Neural crest cell (in vitro differentiated cells): ENCODE measurements around the gene MTCH2. TPM values are rescaled to one million over a fixed set of nuclear protein-coding genes. Genes with fewer than 3 reads are reported as not detected.
A peak's percentile ranks its signal among the peaks of the same experiment; 100 is the strongest.

Experiments
- DNase-seq: peaks from one replicate; pipeline ENCODE4 v3.0.0; 2021; ENCODE audit warnings: low read depth, mixed read lengths, low spot score
- H3K27ac Mint-ChIP-seq: one replicate; pipeline ENCODE4 v1.8.0; 2021; ENCODE audit warnings: mild to moderate bottlenecking, mixed read lengths; ENCODE audit not compliant: unreplicated experiment
- H3K27me3 Mint-ChIP-seq: 2 replicates; pipeline ENCODE4 v1.8.0; 2021; ENCODE audit warnings: low read depth, mild to moderate bottlenecking, mixed read lengths
- H3K36me3 Mint-ChIP-seq: 2 replicates; pipeline ENCODE4 v1.8.0; 2021; ENCODE audit warnings: low read depth, mild to moderate bottlenecking, mixed read lengths
- H3K4me1 Mint-ChIP-seq: 2 replicates; pipeline ENCODE4 v1.8.0; 2021; ENCODE audit warnings: mixed read lengths
- H3K4me3 Mint-ChIP-seq: one replicate; pipeline ENCODE4 v1.8.0; 2021; ENCODE audit warnings: mild to moderate bottlenecking, mixed read lengths
- H3K9me3 Mint-ChIP-seq: 2 replicates; pipeline ENCODE4 v1.8.0; 2021; ENCODE audit warnings: mixed read lengths
- total RNA-seq: library from RNA; stranded (reverse); gene quantifications from 2 replicates; pipeline ENCODE4 v1.2.1, GENCODE V29; 2021
- TF ChIP-seq, protein P1 (sequence below): fragments of 200-600 bp; sonication (generic); conservative IDR thresholded peaks from 2 replicates; pipeline ENCODE4 v1.5.0; 2021; ENCODE audit warnings: antibody characterized with exemption, mild to moderate bottlenecking

MTCH2 gene
- total RNA-seq, 1 donor from 2014 or later, result 160 TPM

DNA sequence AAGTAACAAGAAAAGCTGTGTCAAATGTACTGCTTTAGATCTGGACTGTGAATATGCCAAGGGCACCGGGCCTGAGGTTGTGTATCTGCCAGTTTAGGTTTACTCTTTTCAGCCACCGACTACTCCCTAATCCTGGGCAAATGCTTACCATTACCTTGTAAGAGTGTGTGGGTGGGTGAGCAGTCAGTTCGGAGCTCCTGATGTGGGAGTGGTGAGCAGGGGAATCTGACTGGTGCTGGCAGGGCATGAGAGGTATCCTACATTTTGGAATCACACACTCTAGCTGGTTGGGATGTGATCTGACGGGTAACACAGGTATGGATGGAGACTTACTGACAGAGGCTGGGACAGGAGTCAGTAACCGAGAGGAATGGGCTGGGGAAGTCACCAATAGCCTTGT lies 58.5 kb downstream of the MTCH2 start:
- DNase-seq, result no peak
- Mint-ChIP-seq H3K4me1 (peaks cover 21% of the 10 kb centered on the region), H3K4me3 (peak overlapping the region; percentile 78), H3K27ac (no peak overlapping the region), H3K27me3 (no peaks in the 10 kb centered on the region), H3K36me3 (peaks cover 13% of the 10 kb centered on the region), H3K9me3 (no peaks in the 10 kb centered on the region)
- TF ChIP-seq, protein P1, sequence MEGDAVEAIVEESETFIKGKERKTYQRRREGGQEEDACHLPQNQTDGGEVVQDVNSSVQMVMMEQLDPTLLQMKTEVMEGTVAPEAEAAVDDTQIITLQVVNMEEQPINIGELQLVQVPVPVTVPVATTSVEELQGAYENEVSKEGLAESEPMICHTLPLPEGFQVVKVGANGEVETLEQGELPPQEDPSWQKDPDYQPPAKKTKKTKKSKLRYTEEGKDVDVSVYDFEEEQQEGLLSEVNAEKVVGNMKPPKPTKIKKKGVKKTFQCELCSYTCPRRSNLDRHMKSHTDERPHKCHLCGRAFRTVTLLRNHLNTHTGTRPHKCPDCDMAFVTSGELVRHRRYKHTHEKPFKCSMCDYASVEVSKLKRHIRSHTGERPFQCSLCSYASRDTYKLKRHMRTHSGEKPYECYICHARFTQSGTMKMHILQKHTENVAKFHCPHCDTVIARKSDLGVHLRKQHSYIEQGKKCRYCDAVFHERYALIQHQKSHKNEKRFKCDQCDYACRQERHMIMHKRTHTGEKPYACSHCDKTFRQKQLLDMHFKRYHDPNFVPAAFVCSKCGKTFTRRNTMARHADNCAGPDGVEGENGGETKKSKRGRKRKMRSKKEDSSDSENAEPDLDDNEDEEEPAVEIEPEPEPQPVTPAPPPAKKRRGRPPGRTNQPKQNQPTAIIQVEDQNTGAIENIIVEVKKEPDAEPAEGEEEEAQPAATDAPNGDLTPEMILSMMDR, result no peak

DNA sequence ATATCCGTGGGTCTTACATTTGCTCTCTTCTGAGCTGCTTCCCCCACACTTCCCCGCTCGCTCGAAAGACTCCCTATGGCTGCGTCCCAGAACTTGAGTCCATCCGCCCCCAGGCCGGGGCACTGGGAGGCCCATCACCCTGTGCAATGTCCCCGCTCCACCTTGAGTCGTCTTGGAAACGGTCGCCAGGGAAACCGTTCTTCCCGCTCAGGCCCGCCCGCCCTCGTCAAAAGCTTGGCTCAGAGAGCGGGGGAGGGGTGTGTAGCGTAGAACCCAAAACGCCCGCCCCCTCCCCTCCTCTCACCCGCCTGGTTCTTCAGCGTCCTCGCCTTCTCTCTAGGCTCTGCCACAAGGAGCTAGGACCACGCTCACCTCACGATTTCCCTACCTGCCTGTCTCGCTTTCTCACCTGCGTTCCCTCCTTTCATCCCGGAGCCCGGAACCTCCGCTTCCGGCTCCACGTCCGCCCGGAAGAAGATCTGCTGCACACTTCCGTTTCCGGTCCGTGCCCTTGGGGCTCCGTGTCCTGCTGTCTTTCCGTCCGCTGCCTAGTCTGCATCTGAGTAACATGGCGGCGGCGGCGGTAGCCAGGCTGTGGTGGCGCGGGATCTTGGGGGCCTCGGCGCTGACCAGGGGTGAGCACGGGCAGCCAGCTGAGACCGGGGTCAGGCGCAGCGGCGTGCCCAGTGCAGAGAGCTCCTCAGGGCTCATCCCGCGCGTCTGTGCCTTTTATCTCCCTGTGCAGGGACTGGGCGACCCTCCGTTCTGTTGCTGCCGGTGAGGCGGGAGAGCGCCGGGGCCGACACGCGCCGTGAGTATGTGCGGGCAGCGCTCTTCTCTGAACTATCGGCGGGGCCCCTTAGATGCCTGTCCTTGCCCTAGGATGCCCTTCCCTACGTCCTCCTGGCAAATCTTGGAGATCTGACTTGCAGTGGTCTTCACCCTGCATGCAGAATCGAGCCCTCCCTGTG lies 63.5 kb downstream of the MTCH2 start, which contains the start of the genes KBTBD4 and NDUFS3:
KBTBD4 (minus strand) TSS at position 447 of the 971 bp plus-strand sequence; CDS start at position 428, 19 bp downstream.
NDUFS3 (plus strand) TSS at position 551 of the 971 bp plus-strand sequence; CDS start at position 569, 18 bp downstream.
- peak; percentile 90 for DNase-seq
- Mint-ChIP-seq H3K4me1 (peaks cover 31% of the 10 kb centered on the region), H3K4me3 (peak within 1 kb of the TSS; percentile 97), H3K27ac (peak within 1 kb of the TSS; percentile 99), H3K9me3 (no peaks in the 10 kb centered on the region), H3K36me3 (peaks cover 10% of the 10 kb centered on the region), H3K27me3 (no peaks in the 10 kb centered on the region)
- TF ChIP-seq, protein P1, result no peak

DNA sequence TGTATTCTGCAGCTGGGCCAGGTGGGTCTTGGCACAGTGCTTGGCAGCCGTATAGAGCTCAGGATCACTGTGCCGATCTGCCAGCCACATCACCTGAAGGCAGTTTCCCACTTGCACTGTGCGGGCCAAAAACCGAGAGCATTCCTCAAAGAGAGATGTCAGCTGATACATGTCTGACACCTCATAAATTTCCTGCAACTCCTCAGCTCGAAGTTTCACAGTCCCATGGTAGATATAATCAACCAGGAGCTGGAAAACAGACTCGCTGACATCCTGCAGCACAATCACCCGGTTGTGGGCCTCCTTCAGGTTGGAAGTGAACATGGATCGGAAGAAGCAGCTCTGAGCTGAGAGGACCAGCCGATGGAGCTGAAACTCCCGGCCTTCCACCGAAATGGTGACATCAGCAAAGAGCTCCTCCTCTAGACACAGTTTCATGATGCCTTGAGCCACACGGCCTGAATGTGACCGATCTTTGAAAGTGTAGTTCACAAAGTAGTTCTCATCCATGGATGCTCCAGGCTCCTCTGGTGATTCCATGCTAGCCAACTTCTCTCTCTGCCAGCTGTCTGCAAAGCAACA lies 64.8 kb downstream of the MTCH2 start:
- no peaks in the 10 kb centered on the region for H3K27me3 Mint-ChIP-seq
- TF ChIP-seq, protein P1, result no peak
- peaks cover 9% of the 10 kb centered on the region for H3K36me3 Mint-ChIP-seq
- DNase-seq, result no peak
- H3K4me1 Mint-ChIP-seq, result peaks cover 31% of the 10 kb centered on the region
- H3K4me3 Mint-ChIP-seq, result peak overlapping the region; percentile 97
- H3K9me3 Mint-ChIP-seq, result no peaks in the 10 kb centered on the region
- H3K27ac Mint-ChIP-seq, result peak overlapping the region; percentile 99

DNA sequence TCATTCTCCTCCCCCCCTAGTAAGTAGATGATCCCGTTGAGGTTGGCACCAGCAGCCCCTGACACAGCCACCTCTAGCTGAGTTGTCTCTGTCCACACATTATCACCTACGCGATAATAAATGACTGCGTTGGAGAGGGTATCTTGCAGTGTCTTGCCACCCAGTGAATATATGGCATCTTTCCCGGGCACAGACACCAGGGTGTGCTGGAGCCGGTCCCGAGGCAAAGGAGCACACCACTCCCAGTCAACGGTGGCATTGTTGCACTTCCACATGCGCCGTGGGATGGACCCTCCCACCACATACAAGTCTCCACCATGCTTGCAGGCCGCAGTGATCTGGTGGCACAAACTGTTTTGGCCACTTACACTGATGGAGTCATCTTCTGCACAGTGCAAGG lies 69.0 kb downstream of the MTCH2 start:
- TF ChIP-seq, protein P1, result no peak
- H3K27ac Mint-ChIP-seq, result no peak overlapping the region
- no peaks in the 10 kb centered on the region for H3K27me3 Mint-ChIP-seq
- H3K36me3 Mint-ChIP-seq, result peaks cover 9% of the 10 kb centered on the region
- peaks cover 15% of the 10 kb centered on the region for H3K4me1 Mint-ChIP-seq
- no peaks in the 10 kb centered on the region for H3K9me3 Mint-ChIP-seq
- H3K4me3 Mint-ChIP-seq, result peak overlapping the region; percentile 23
- DNase-seq, result no peak

DNA sequence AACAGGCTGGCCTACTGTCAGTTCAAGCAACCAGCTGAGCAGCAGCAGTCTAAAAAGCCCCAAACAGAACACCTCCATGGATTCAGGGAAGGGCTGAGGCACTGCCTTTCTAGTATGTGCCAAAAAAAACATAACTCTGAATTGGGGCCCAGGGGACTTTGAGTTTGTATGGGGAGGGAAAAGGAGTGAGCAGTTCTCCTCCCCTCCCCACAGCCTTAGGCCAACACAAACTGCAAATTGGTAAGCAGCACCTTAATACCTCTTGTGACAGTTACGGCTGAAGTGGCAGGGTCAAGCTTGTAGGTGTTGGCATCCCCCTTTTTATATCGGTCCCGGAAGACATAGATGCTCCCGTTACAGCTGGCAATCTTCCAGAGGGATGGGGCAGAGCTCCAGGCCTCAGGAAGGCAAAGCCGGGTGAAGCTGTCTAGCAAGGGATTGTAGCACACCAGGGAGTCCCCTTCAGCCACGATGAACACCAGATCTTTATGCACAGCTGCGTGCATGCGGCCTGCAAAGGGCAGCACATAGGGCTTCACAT lies 69.6 kb downstream of the MTCH2 start:
- Mint-ChIP-seq H3K27me3 (no peaks in the 10 kb centered on the region), H3K4me1 (peaks cover 10% of the 10 kb centered on the region), H3K9me3 (no peaks in the 10 kb centered on the region), H3K27ac (no peak overlapping the region), H3K36me3 (peaks cover 9% of the 10 kb centered on the region), H3K4me3 (peak overlapping the region; percentile 34)
- DNase-seq, result no peak
- TF ChIP-seq, protein P1, result no peak
